Skeletal muscle satellite cell (primary cell): ENCODE results near the gene ENG.
"Not testable (repeated sequence)": the region's sequence is repeated elsewhere in the genome, so short reads cannot be mapped to it uniquely, and the experiment has no call there.

ENCODE experiments used
- H3K27me3 ChIP-seq: 2 replicates; pipeline ENCODE4 v1.7.0; 2013; ENCODE audit warnings: low read length; ENCODE audit not compliant: control insufficient read depth, insufficient read depth
- H3K36me3 ChIP-seq: 2 replicates; pipeline ENCODE4 v1.7.0; 2013; ENCODE audit warnings: mild to moderate bottlenecking, control low read depth, low read length; ENCODE audit not compliant: insufficient read depth
- H3K4me1 ChIP-seq: 2 replicates; pipeline ENCODE4 v1.7.0; 2013; ENCODE audit warnings: low read length; ENCODE audit not compliant: control insufficient read depth, insufficient read depth
- H3K4me2 ChIP-seq: 2 replicates; pipeline ENCODE4 v1.7.0; 2013; ENCODE audit warnings: mild to moderate bottlenecking, low read length
- H3K4me3 ChIP-seq: 2 replicates; pipeline ENCODE4 v1.7.0; 2013; ENCODE audit warnings: low read length
- H3K9ac ChIP-seq: 2 replicates; pipeline ENCODE4 v1.7.0; 2013; ENCODE audit warnings: mild to moderate bottlenecking, low read depth, low read length, moderate library complexity
- H3K9me3 ChIP-seq: replicated peaks from 2 replicates; pipeline ENCODE4 v1.7.0; 2013; ENCODE audit warnings: mild to moderate bottlenecking, control low read depth, low read length

The ENG gene

GRCh38 chr9:127790094-127790855, 64.2 kb downstream of the ENG start:
- H3K9me3 ChIP-seq: no peaks in the 10 kb centered on the region
- no peak overlapping the region for H3K4me3 ChIP-seq
- no peaks in the 10 kb centered on the region for H3K27me3 ChIP-seq
- H3K36me3 ChIP-seq: peaks cover 67% of the 10 kb centered on the region
- H3K9ac ChIP-seq: no peak overlapping the region
- no peak overlapping the region for H3K4me2 ChIP-seq
- peaks cover 29% of the 10 kb centered on the region for H3K4me1 ChIP-seq

GRCh38 chr9:127789179-127789578, 65.3 kb downstream of the ENG start:
- Histone ChIP-seq H3K4me1 (peaks cover 29% of the 10 kb centered on the region), H3K4me3 (no peak overlapping the region), H3K9me3 (no peaks in the 10 kb centered on the region), H3K9ac (no peak overlapping the region), H3K27me3 (no peaks in the 10 kb centered on the region), H3K36me3 (peaks cover 65% of the 10 kb centered on the region), H3K4me2 (no peak overlapping the region)

- Histone ChIP-seq H3K36me3 (peaks cover 62% of the 10 kb centered on the region), H3K4me1 (peaks cover 25% of the 10 kb centered on the region), H3K4me2 (no peak overlapping the region), H3K27me3 (no peaks in the 10 kb centered on the region), H3K9me3 (no peaks in the 10 kb centered on the region), H3K9ac (no peak overlapping the region), H3K4me3 (no peak overlapping the region)
Observed at GRCh38 chr9:127788337-127789011, 66.0 kb downstream of the ENG start.

DNA sequence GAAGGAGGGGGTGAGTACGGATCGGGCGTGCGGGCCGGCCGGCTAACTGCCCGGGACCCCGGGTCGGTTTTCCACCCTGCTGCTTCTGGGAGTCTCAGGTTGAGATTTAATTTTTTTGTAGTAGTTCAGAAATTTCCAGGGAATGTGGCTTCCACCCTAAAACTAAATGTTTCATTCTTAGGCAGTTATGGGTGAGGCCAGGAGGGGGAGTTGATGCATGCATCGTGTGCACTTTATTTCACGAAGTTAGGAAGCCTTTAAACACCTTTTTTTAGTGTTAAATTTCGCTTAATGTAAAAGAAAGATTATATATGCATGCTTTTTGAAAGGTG, 67.7 kb downstream of the ENG start:
- Histone ChIP-seq H3K9ac (peak overlapping the region; percentile 99), H3K9me3 (no peaks in the 10 kb centered on the region), H3K36me3 (peaks cover 47% of the 10 kb centered on the region), H3K4me3 (peak overlapping the region; percentile 92), H3K4me1 (peaks cover 12% of the 10 kb centered on the region), H3K27me3 (no peaks in the 10 kb centered on the region), H3K4me2 (peak overlapping the region; percentile 80)

GRCh38 chr9:127785933-127786772, 68.3 kb downstream of the ENG start, which contains the start of gene CDK9:
TSS of gene CDK9 (plus strand) at chr9:127786034. CDS start at chr9:127786149, 115 bp downstream.
- Histone ChIP-seq H3K27me3 (no peaks in the 10 kb centered on the region), H3K4me3 (peak within 1 kb of the TSS; percentile 92), H3K4me2 (peak within 1 kb of the TSS; percentile 89), H3K9ac (peak within 1 kb of the TSS; percentile 99), H3K36me3 (peaks cover 42% of the 10 kb centered on the region), H3K9me3 (no peaks in the 10 kb centered on the region), H3K4me1 (peaks cover 12% of the 10 kb centered on the region)

- Histone ChIP-seq H3K4me3 (peak overlapping the region; percentile 92), H3K27me3 (no peaks in the 10 kb centered on the region), H3K4me2 (peak overlapping the region; percentile 89), H3K36me3 (peaks cover 34% of the 10 kb centered on the region), H3K9me3 (no peaks in the 10 kb centered on the region), H3K9ac (peak overlapping the region; percentile 99), H3K4me1 (peaks cover 12% of the 10 kb centered on the region)
Observed at GRCh38 chr9:127785023-127785932, 69.2 kb downstream of the ENG start.

GRCh38 chr9:127783111-127784008, 71.1 kb downstream of the ENG start:
- H3K36me3 ChIP-seq: peaks cover 15% of the 10 kb centered on the region
- peaks cover 12% of the 10 kb centered on the region for H3K4me1 ChIP-seq
- no peaks in the 10 kb centered on the region for H3K9me3 ChIP-seq
- H3K4me3 ChIP-seq: no peak overlapping the region
- H3K4me2 ChIP-seq: no peak overlapping the region
- H3K27me3 ChIP-seq: no peaks in the 10 kb centered on the region
- no peak overlapping the region for H3K9ac ChIP-seq

- Histone ChIP-seq H3K9me3 (no peaks in the 10 kb centered on the region), H3K4me2 (no peak overlapping the region), H3K36me3 (no peaks in the 10 kb centered on the region), H3K27me3 (peaks cover 3% of the 10 kb centered on the region), H3K4me1 (peaks cover 3% of the 10 kb centered on the region), H3K9ac (no peak overlapping the region), H3K4me3 (no peak overlapping the region)
Observed at GRCh38 chr9:127781806-127782205, 72.7 kb downstream of the ENG start.

GRCh38 chr9:127780909-127781308, 73.5 kb downstream of the ENG start:
- H3K4me1 ChIP-seq, H3K4me3 ChIP-seq, H3K4me2 ChIP-seq, H3K9me3 ChIP-seq, H3K9ac ChIP-seq, H3K36me3 ChIP-seq: not testable (repeated sequence)
- peaks cover 12% of the 10 kb centered on the region for H3K27me3 ChIP-seq
